ENCODE data around the gene IPCEF1. TPM values are rescaled to one million over a fixed set of nuclear protein-coding genes. Genes with fewer than 3 reads are reported as not detected.

Gene IPCEF1
- total and polyA plus RNA-seq, 2 of the 4 experiments (the other 2 are of a cell fraction): under 0.01 to 0.03 TPM

DNA sequence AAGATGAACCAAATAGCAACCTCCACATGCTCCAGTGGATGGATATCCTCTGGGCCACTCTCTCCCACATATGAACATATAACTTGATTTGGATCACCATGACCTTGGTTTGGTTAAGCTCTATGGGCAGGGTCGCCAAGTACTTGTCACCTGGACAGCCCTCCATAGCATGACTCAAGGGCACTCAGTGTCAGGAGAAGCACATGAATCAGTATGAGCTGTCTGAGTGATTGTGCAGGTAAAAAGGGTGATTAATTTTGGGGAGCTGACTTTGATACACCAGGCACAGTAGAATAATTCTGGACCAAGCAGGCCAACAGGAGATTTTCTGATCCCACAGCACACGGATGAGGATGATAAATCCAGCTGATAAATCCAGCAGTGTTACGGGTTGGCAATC, 243.2 kb downstream of the IPCEF1 start:
- ATAC-seq (ENCODE audit: low read depth) (no peak), DNase-seq (no peak)
- Histone ChIP-seq H2AFZ (replicated peaks; ENCODE audit: low read length, poor library complexity) (no peak overlapping the region), H3K27ac (ENCODE audit: insufficient read depth, low read length) (no peak overlapping the region), H4K20me1 (ENCODE audit: insufficient read depth, low read length) (no peaks in the 10 kb centered on the region), H3K56ac (ENCODE audit: extremely low read depth, insufficient read depth, low read length) (no peak overlapping the region), H3K14ac (replicated peaks; ENCODE audit: low read depth, low read length) (no peak overlapping the region), H3K4me3 (ENCODE audit: insufficient read depth, low read depth, low read length) (no peak overlapping the region), H3K23ac (ENCODE audit: low read depth, low read length) (no peak overlapping the region), H4K91ac (ENCODE audit: insufficient read depth, low read depth, low read length) (no peak overlapping the region), H3K18ac (ENCODE audit: low read depth, low read length) (no peak overlapping the region), H2AK5ac (ENCODE audit: low read depth, low read length) (no peak overlapping the region), H3K79me1 (ENCODE audit: low read depth in 1 of 2, low read length in 2 of 2) (no peaks in the 10 kb centered on the region), H2AK9ac (replicated peaks; ENCODE audit: low read depth, low read length, poor library complexity) (no peak overlapping the region), H2BK120ac (ENCODE audit: low read depth, low read length) (no peak overlapping the region), H3K27me3 (ENCODE audit: control insufficient read depth, insufficient read depth, low read length) (no peaks in the 10 kb centered on the region), H3K9ac (ENCODE audit: low read depth, low read length) (no peak overlapping the region), H2BK5ac (ENCODE audit: low read depth, low read length, poor library complexity, severe bottlenecking) (no peak overlapping the region), H2BK20ac (ENCODE audit: low read depth, low read length) (no peak overlapping the region), H4K5ac (ENCODE audit: low read depth, low read length) (no peak overlapping the region), H4K8ac (ENCODE audit: low read depth in 2 of 2, low read length in 2 of 2) (no peak overlapping the region), H3K36me3 (ENCODE audit: control insufficient read depth, insufficient read depth, low read length) (no peaks in the 10 kb centered on the region), H3K4me2 (ENCODE audit: low read depth, low read length) (no peak overlapping the region), H3K9me1 (ENCODE audit: insufficient read depth, low read length) (no peaks in the 10 kb centered on the region), H3K9me3 (ENCODE audit: control insufficient read depth, insufficient read depth, low read length) (no peaks in the 10 kb centered on the region; the same call in 1 of the 2 replicates), H3K4me1 (ENCODE audit: control insufficient read depth, insufficient read depth, low read length) (no peaks in the 10 kb centered on the region), H2BK15ac (ENCODE audit: low read depth, low read length) (no peak overlapping the region), H3K4ac (ENCODE audit: low read depth, low read length) (no peak overlapping the region)
- ChIA-PET CTCF (no interaction called here), POLR2A (ENCODE audit: unreplicated experiment) (no interaction called here)
- WGBS, 2 experiments (ENCODE audit: extremely low coverage in 2 of 2, insufficient read length in 1 of 2): 80% methylated on average over 1 of the region's 3 CpGs; no CpG with 5 or more reads in 1 of the 2 experiments
- no TSS peak for BruUV-seq (replicated peaks)
- dilution Hi-C loops (cut with HindIII; ENCODE audit: low sequenced_read_pairs, unreplicated experiment): no loop called here
- intact Hi-C loops (cut with micrococcal nuclease): no loop called here
- in situ Hi-C loops (cut with MboI; ENCODE audit: low sequenced_read_pairs): no loop called here
- TF ChIP-seq RCOR1 (IDR thresholded peaks at IDR 0.05; ENCODE audit: insufficient replicate concordance, low read length) (no peak), RAD21 (IDR thresholded peaks at IDR 0.05; ENCODE audit: low read length) (no peak), BHLHE40 (IDR thresholded peaks at IDR 0.05; ENCODE audit: low read depth, low read length) (no peak), RFX5 (IDR thresholded peaks at IDR 0.05; ENCODE audit: low read depth, low read length) (no peak), MAFK (IDR thresholded peaks at IDR 0.05; ENCODE audit: low read depth, low read length) (no peak), MXI1 (IDR thresholded peaks at IDR 0.05; ENCODE audit: borderline replicate concordance, low read depth, low read length) (no peak), FOS (IDR thresholded peaks at IDR 0.05; ENCODE audit: low read depth, low read length) (no peak), NFE2L2 (IDR thresholded peaks at IDR 0.05; ENCODE audit: low read depth, low read length) (no peak), MAZ (IDR thresholded peaks at IDR 0.05; ENCODE audit: borderline replicate concordance, low read depth, low read length) (no peak), CEBPB (IDR thresholded peaks at IDR 0.05; ENCODE audit: low read depth, low read length) (no peak), POLR2A (IDR thresholded peaks at IDR 0.05; ENCODE audit: low read depth, low read length) (no peak), CHD1 (IDR thresholded peaks at IDR 0.05; ENCODE audit: low read depth, low read length) (no peak), SMC3 (IDR thresholded peaks at IDR 0.05; ENCODE audit: low read depth, low read length) (no peak)
- TF ChIP-seq, protein P1, sequence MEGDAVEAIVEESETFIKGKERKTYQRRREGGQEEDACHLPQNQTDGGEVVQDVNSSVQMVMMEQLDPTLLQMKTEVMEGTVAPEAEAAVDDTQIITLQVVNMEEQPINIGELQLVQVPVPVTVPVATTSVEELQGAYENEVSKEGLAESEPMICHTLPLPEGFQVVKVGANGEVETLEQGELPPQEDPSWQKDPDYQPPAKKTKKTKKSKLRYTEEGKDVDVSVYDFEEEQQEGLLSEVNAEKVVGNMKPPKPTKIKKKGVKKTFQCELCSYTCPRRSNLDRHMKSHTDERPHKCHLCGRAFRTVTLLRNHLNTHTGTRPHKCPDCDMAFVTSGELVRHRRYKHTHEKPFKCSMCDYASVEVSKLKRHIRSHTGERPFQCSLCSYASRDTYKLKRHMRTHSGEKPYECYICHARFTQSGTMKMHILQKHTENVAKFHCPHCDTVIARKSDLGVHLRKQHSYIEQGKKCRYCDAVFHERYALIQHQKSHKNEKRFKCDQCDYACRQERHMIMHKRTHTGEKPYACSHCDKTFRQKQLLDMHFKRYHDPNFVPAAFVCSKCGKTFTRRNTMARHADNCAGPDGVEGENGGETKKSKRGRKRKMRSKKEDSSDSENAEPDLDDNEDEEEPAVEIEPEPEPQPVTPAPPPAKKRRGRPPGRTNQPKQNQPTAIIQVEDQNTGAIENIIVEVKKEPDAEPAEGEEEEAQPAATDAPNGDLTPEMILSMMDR (conservative IDR thresholded peaks at IDR 0.05; ENCODE audit: low read depth, low read length): no peak
- TF ChIP-seq, protein P2, sequence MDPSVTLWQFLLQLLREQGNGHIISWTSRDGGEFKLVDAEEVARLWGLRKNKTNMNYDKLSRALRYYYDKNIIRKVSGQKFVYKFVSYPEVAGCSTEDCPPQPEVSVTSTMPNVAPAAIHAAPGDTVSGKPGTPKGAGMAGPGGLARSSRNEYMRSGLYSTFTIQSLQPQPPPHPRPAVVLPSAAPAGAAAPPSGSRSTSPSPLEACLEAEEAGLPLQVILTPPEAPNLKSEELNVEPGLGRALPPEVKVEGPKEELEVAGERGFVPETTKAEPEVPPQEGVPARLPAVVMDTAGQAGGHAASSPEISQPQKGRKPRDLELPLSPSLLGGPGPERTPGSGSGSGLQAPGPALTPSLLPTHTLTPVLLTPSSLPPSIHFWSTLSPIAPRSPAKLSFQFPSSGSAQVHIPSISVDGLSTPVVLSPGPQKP (IDR thresholded peaks at IDR 0.05; ENCODE audit: borderline replicate concordance, low read depth, low read length): no peak
- TF ChIP-seq, protein P3, sequence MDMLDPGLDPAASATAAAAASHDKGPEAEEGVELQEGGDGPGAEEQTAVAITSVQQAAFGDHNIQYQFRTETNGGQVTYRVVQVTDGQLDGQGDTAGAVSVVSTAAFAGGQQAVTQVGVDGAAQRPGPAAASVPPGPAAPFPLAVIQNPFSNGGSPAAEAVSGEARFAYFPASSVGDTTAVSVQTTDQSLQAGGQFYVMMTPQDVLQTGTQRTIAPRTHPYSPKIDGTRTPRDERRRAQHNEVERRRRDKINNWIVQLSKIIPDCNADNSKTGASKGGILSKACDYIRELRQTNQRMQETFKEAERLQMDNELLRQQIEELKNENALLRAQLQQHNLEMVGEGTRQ (IDR thresholded peaks at IDR 0.05; ENCODE audit: low read depth, low read length): no peak
